H9 (cell line): ENCODE data around the gene ITGAE. TPM values are rescaled to one million over a fixed set of nuclear protein-coding genes. Genes with fewer than 3 reads are reported as not detected.

Source experiments
- DNase-seq: peaks from one replicate; pipeline ENCODE4 v3.0.0-alpha.2; 2017
- H2AFZ ChIP-seq: one replicate; pipeline ENCODE4 v1.6.1; 2013; ENCODE audit warnings: mild to moderate bottlenecking, low read length, control low read depth, moderate library complexity
- H2AK5ac ChIP-seq: 2 replicates; pipeline ENCODE4 v1.6.1; 2013; ENCODE audit warnings: low read length, control low read depth, mixed read lengths; ENCODE audit not compliant: insufficient read length
- H2BK120ac ChIP-seq: one replicate; pipeline ENCODE4 v1.6.1; 2013; ENCODE audit warnings: low read depth, mild to moderate bottlenecking, low read length, control low read depth, inconsistent platforms; ENCODE audit not compliant: poor library complexity, severe bottlenecking
- H2BK12ac ChIP-seq: 2 replicates; pipeline ENCODE4 v1.6.1; 2013; ENCODE audit warnings: low read length, control low read depth, mixed read lengths, low read depth; ENCODE audit not compliant: insufficient read length
- H2BK15ac ChIP-seq: 2 replicates; pipeline ENCODE4 v1.6.1; 2013; ENCODE audit warnings: low read depth, low read length, control low read depth
- H2BK20ac ChIP-seq: one replicate; pipeline ENCODE4 v1.6.1; 2013; ENCODE audit warnings: low read depth, mild to moderate bottlenecking, low read length, control low read depth, inconsistent platforms; ENCODE audit not compliant: poor library complexity, severe bottlenecking
- H2BK5ac ChIP-seq: 2 replicates; pipeline ENCODE4 v1.6.1; 2013; ENCODE audit warnings: low read length, control low read depth, mixed read lengths; ENCODE audit not compliant: insufficient read length
- H3K14ac ChIP-seq: 2 replicates; pipeline ENCODE4 v1.6.1; 2013; ENCODE audit warnings: low read length, control low read depth; ENCODE audit not compliant: insufficient read depth
- H3K18ac ChIP-seq: 2 replicates; pipeline ENCODE4 v1.6.1; 2013; ENCODE audit warnings: low read depth, mild to moderate bottlenecking, mixed read lengths, low read length, control low read depth; ENCODE audit not compliant: insufficient read length
- H3K23ac ChIP-seq: 2 replicates; pipeline ENCODE4 v1.6.1; 2013; ENCODE audit warnings: low read length, control low read depth, mixed read lengths, low read depth; ENCODE audit not compliant: insufficient read length
- H3K23me2 ChIP-seq: 2 replicates; pipeline ENCODE4 v1.6.1; 2013; ENCODE audit warnings: low read depth, mild to moderate bottlenecking, mixed read lengths, low read length, control low read depth; ENCODE audit not compliant: insufficient read length, poor library complexity, severe bottlenecking
- H3K27ac ChIP-seq: 2 replicates; pipeline ENCODE4 v1.5.1; 2013; ENCODE audit warnings: low read length, control low read depth, mixed read lengths, low read depth; ENCODE audit not compliant: insufficient read length
- H3K27me3 ChIP-seq: 2 replicates; pipeline ENCODE4 v1.6.1; 2013; ENCODE audit warnings: low read length, control low read depth, inconsistent platforms; ENCODE audit not compliant: insufficient read depth
- H3K4ac ChIP-seq: 2 replicates; pipeline ENCODE4 v1.6.1; 2013; ENCODE audit warnings: low read depth, mild to moderate bottlenecking, control low read depth, inconsistent platforms, low read length, moderate library complexity
- H3K4me1 ChIP-seq: 2 replicates; pipeline ENCODE4 v1.6.1; 2013; ENCODE audit warnings: low read length, control low read depth, inconsistent platforms; ENCODE audit not compliant: insufficient read depth
- H3K4me2 ChIP-seq: 2 replicates; pipeline ENCODE4 v1.6.1; 2013; ENCODE audit warnings: low read length, control low read depth, mixed read lengths; ENCODE audit not compliant: insufficient read length, insufficient read depth
- H3K56ac ChIP-seq: 2 replicates; pipeline ENCODE4 v1.6.1; 2013; ENCODE audit warnings: low read depth, mild to moderate bottlenecking, mixed read lengths, low read length, control low read depth; ENCODE audit not compliant: insufficient read length
- H3K79me1 ChIP-seq: 2 replicates; pipeline ENCODE4 v1.6.1; 2013; ENCODE audit warnings: low read depth, mild to moderate bottlenecking, moderate library complexity, low read length, control low read depth, inconsistent platforms; ENCODE audit not compliant: insufficient read depth, poor library complexity, severe bottlenecking
- H3K79me2 ChIP-seq: 2 replicates; pipeline ENCODE4 v1.6.1; 2013; ENCODE audit warnings: low read length, control low read depth, inconsistent platforms; ENCODE audit not compliant: insufficient read depth
- H3K9ac ChIP-seq: 2 replicates; pipeline ENCODE4 v1.6.1; 2013; ENCODE audit warnings: low read length, control low read depth, mixed read lengths; ENCODE audit not compliant: insufficient read length; ENCODE audit errors: extremely low read depth
- H3K9me3 ChIP-seq: one replicate; pipeline ENCODE4 v1.6.1; 2013; ENCODE audit warnings: low read depth, low read length, inconsistent platforms; ENCODE audit not compliant: control insufficient read depth
- H3T11ph ChIP-seq: one replicate; pipeline ENCODE4 v1.6.1; 2013; ENCODE audit warnings: mild to moderate bottlenecking, low read length, control low read depth, inconsistent platforms
- H4K20me1 ChIP-seq: one replicate; pipeline ENCODE4 v1.6.1; 2013; ENCODE audit not compliant: control insufficient read depth, insufficient read length, insufficient read depth
- H4K5ac ChIP-seq: 2 replicates; pipeline ENCODE4 v1.6.1; 2013; ENCODE audit warnings: low read depth, mild to moderate bottlenecking, mixed read lengths, low read length, control low read depth; ENCODE audit not compliant: insufficient read length
- H4K8ac ChIP-seq: replicated peaks from 2 replicates; pipeline ENCODE4 v1.6.1; 2013; ENCODE audit warnings: low read length, control low read depth, mixed read lengths, low read depth; ENCODE audit not compliant: insufficient read length
- H4K91ac ChIP-seq: 2 replicates; pipeline ENCODE4 v1.6.1; 2013; ENCODE audit warnings: low read depth, mild to moderate bottlenecking, moderate library complexity, mixed read lengths, low read length, control low read depth; ENCODE audit not compliant: insufficient read length
- H3K27ac Mint-ChIP-seq, 3 experiments: 2 replicates in 2 of 3; 3 replicates in 1 of 3; pipeline ENCODE4 v1.8.0; 2020 to 2021; ENCODE audit warnings: mixed read lengths in 3 of 3, mild to moderate bottlenecking in 1 of 3, moderate library complexity in 1 of 3
- H3K27me3 Mint-ChIP-seq: 2 replicates; pipeline ENCODE4 v1.8.0; 2021; ENCODE audit warnings: low read depth, mild to moderate bottlenecking, moderate library complexity, mixed read lengths
- H3K36me3 Mint-ChIP-seq, 3 experiments: 2 replicates in 2 of 3; 3 replicates in 1 of 3; pipeline ENCODE4 v1.8.0; 2020 to 2021; ENCODE audit warnings: low read depth in 3 of 3, mixed read lengths in 3 of 3; ENCODE audit not compliant: insufficient read depth in 1 of 3
- H3K4me1 Mint-ChIP-seq, 2 experiments: 2 replicates each; pipeline ENCODE4 v1.8.0; 2020; ENCODE audit warnings: mixed read lengths in 2 of 2
- H3K4me3 Mint-ChIP-seq, 2 experiments: 2 replicates in 1 of 2; 3 replicates in 1 of 2; pipeline ENCODE4 v1.8.0; 2020 to 2021; ENCODE audit warnings: mild to moderate bottlenecking in 2 of 2, mixed read lengths in 2 of 2, moderate library complexity in 1 of 2
- H3K9me3 Mint-ChIP-seq, 2 experiments: 2 replicates in 1 of 2; 3 replicates in 1 of 2; pipeline ENCODE4 v1.8.0; 2020; ENCODE audit warnings: mild to moderate bottlenecking in 2 of 2, mixed read lengths in 2 of 2, moderate library complexity in 1 of 2
- CTCF ChIP-seq: fragments of 200-600 bp; sonication (generic); conservative IDR thresholded peaks from 3 replicates; pipeline ENCODE4 v1.8.0; 2021; ENCODE audit warnings: antibody characterized with exemption, mild to moderate bottlenecking
- WGBS: extraction: QIAGEN DNeasy Blood & Tissue Kit; methylation state at CpG from one replicate; pipeline ENCODE4 v1.1.7; 2013; ENCODE audit warnings: missing lambda C conversion rate, low lambda C conversion rate, mixed read lengths; ENCODE audit not compliant: insufficient read length; ENCODE audit errors: extremely low coverage; 5-methylcytosine and 5-hydroxymethylcytosine counted together
- total RNA-seq: library from RNA; stranded (reverse); gene quantifications from 2 replicates; pipeline ENCODE4 v1.2.1, GENCODE V29; 2021

ITGAE gene
- total RNA-seq, 1 experiment from 2014 or later: 23.5 TPM

GRCh38 chr17:3821101-3821500 is 20.1 kb upstream of the ITGAE start:
- H3K18ac ChIP-seq: no peak overlapping the region
- no peak overlapping the region for H2BK15ac ChIP-seq
- H3K27me3 Mint-ChIP-seq: no peaks in the 10 kb centered on the region
- H4K20me1 ChIP-seq: no peaks in the 10 kb centered on the region
- H3K23ac ChIP-seq: no peak overlapping the region
- no peak overlapping the region for H3T11ph ChIP-seq
- no CpG with 5 or more reads among the region's 9 CpGs for WGBS
- no peaks in the 10 kb centered on the region for H3K79me2 ChIP-seq
- no peak overlapping the region for H4K5ac ChIP-seq
- H3K27ac ChIP-seq: no peak overlapping the region
- no peak overlapping the region for H3K4me3 Mint-ChIP-seq
- no peak overlapping the region for H2AFZ ChIP-seq
- H3K27me3 ChIP-seq: no peaks in the 10 kb centered on the region
- no peak for DNase-seq
- no peak overlapping the region for H2AK5ac ChIP-seq
- no peak for TF ChIP-seq CTCF
- H4K8ac ChIP-seq: no peak overlapping the region
- no peak overlapping the region for H3K14ac ChIP-seq
- H3K23me2 ChIP-seq: no peaks in the 10 kb centered on the region
- H4K91ac ChIP-seq: no peak overlapping the region
- H3K4me1 Mint-ChIP-seq: no peaks in the 10 kb centered on the region
- H2BK5ac ChIP-seq: no peak overlapping the region
- no peaks in the 10 kb centered on the region for H3K9me3 Mint-ChIP-seq
- no peak overlapping the region for H3K4me2 ChIP-seq
- H3K36me3 Mint-ChIP-seq: peaks cover 21 to 85% (median 76%) of the 10 kb centered on the region in 3 experiments; a peak in 6 of 7 replicates
- H3K9ac ChIP-seq: no peak overlapping the region
- no peak overlapping the region for H2BK120ac ChIP-seq
- H3K27ac Mint-ChIP-seq: no peak overlapping the region
- H3K4me1 ChIP-seq: no peaks in the 10 kb centered on the region
- no peak overlapping the region for H3K4ac ChIP-seq
- H3K79me1 ChIP-seq: no peaks in the 10 kb centered on the region
- no peak overlapping the region for H2BK12ac ChIP-seq
- H3K56ac ChIP-seq: no peak overlapping the region
- no peaks in the 10 kb centered on the region for H3K9me3 ChIP-seq
- no peak overlapping the region for H2BK20ac ChIP-seq
